Esophagus squamous epithelium (tissue), 5 donors: ENCODE results near the gene TNNC1. TPM values are rescaled to one million over a fixed set of nuclear protein-coding genes. Genes with fewer than 3 reads are reported as not detected.

ENCODE experiments used
- DNase-seq: peaks from one replicate; lab custom pipeline; 2025; lab: John Stamatoyannopoulos, UW
- H3K27ac ChIP-seq, 4 donors: fragments of 200-600 bp; sonication (generic); one replicate each; pipeline ENCODE4 v1.5.1; 2016 to 2019; ENCODE audit warnings: mild to moderate bottlenecking in 1 of 4
- H3K27me3 ChIP-seq, 4 donors: fragments of 200-600 bp; sonication (generic); 1 replicate in 3 of 4; 2 replicates in 1 of 4; pipeline versions ENCODE4 v1.5.1 to v1.6.0; 2017 to 2021; ENCODE audit warnings: antibody characterized with exemption in 1 of 4
- H3K36me3 ChIP-seq, 3 donors: fragments of 200-600 bp; sonication (generic); one replicate each; pipeline ENCODE4 v1.5.1; 2016 to 2019
- H3K4me1 ChIP-seq, 3 donors: fragments of 200-600 bp; sonication (generic); one replicate each; pipeline ENCODE4 v1.5.1; 2017 to 2019
- H3K4me3 ChIP-seq, 4 donors: fragments of 200-600 bp; sonication (generic); 1 replicate in 3 of 4; 2 replicates in 1 of 4; pipeline ENCODE4 v1.5.1; 2016 to 2019; ENCODE audit warnings: mild to moderate bottlenecking in 2 of 4, moderate library complexity in 1 of 4
- H3K9me3 ChIP-seq, 3 donors: fragments of 200-600 bp; sonication (generic); one replicate each; pipeline ENCODE4 v1.5.1; 2016 to 2019
- CTCF ChIP-seq, 6 experiments: fragments of 450-650 bp in 4 of 6; fragments of 200-600 bp in 2 of 6; sonication (generic) in 2 of 6; IDR thresholded peaks; one replicate each; pipeline ENCODE4 v1.5.1; 2016 to 2019; ENCODE audit warnings: antibody characterized with exemption in 6 of 6, mild to moderate bottlenecking in 4 of 6, moderate library complexity in 4 of 6
- POLR2A ChIP-seq, 4 donors: fragments of 450-650 bp; IDR thresholded peaks; one replicate each; pipeline ENCODE4 v1.6.1; 2017; ENCODE audit warnings: antibody characterized with exemption in 4 of 4, mild to moderate bottlenecking in 4 of 4, moderate library complexity in 3 of 4
- WGBS, 2 donors: methylation state at CpG; one replicate each; pipeline ENCODE4 v1.1.5; 2018; 5-methylcytosine and 5-hydroxymethylcytosine counted together
- intact Hi-C: fragments of 100-400 bp; cut with DNase I; formaldehyde crosslinking; loops from one replicate; pipeline ENCODE4 v1.15.0; 2022
- total RNA-seq, 4 donors: library from RNA; depleted of rRNA; stranded (reverse); fragments of >200 nt; gene quantifications; one replicate each; pipeline ENCODE4 v1.1.0, GENCODE V29; 2016
- donor health status: DM: yes; HTN: yes; CAD: no.

The TNNC1 gene
- total RNA-seq, 4 donors from 2014 or later: 4.1 TPM; not detected in 3

DNA sequence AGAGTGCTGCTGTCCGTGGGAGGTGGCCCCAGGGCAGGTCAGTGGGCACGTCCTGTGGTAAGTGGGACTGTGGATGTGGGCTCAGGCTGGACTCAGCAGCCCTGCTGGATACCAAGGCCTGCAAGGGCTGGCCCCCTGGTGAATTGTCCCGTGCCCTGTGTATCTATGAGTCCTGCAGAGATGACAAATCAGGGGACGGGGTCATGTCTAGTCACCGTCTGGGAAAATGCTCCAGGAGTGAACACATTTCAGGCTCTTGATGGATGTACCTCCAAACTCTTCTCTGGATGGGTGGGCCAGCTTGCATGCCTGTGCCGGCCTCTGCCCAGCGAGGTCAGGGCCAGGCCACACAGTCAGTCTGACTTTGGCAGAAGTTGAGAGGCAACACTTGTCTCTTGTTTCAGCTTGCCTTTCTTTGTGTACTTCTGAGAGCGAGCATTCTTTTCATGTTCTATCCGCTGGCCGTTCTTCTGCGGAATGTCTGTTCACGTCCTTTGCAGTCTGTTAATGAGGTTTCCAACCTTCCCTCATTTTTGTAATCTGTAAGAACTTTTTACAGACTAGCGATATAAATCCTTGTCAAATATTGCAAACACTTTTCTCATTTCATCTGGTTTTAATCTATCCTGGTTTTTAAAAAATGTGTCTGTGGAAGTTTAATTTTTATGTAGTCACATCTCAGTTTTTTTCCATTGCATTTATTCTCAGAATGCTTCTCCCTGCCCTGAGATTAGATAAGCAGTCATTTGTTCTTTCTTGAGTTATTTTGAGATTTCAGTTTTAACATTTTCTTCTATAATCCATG lies 29.9 kb upstream of the TNNC1 start:
- H3K4me1 ChIP-seq: peaks cover 23 to 49% (median 29%) of the 10 kb centered on the region in 3 donors
- peak overlapping the region; percentile 58 to 86 (median 79) for H3K27ac ChIP-seq
- H3K36me3 ChIP-seq: peaks cover 47 to 84% (median 59%) of the 10 kb centered on the region in 3 donors
- 29 to 46% methylated on average over 7 to 9 of the region's 13 CpGs for WGBS, 2 donors
- no peaks in the 10 kb centered on the region for H3K27me3 ChIP-seq
- no peak overlapping the region for H3K4me3 ChIP-seq
- intact Hi-C loops: loop anchor here (5.0 kb wide), 1 partner anchor 49 kb away; the partner anchor contains the start of gene NT5DC2
- DNase-seq: no peak
- no peaks in the 10 kb centered on the region for H3K9me3 ChIP-seq
- TF ChIP-seq POLR2A (IDR thresholded peaks at IDR 0.05) (no peak), CTCF (IDR thresholded peaks at IDR 0.05) (no peak)

- Histone ChIP-seq H3K4me3 (no peak overlapping the region), H3K36me3 (peaks cover 46 to 84% (median 59%) of the 10 kb centered on the region in 3 donors), H3K27me3 (no peaks in the 10 kb centered on the region), H3K27ac (peak overlapping the region; percentile 58 to 86 (median 72)), H3K4me1 (peaks cover 23 to 46% (median 29%) of the 10 kb centered on the region in 3 donors), H3K9me3 (no peaks in the 10 kb centered on the region)
- intact Hi-C loops: loop anchor here (5.0 kb wide), 1 partner anchor 49 kb away; the partner anchor contains the start of gene NT5DC2
- WGBS, 2 donors: 70 to 72% methylated on average over 2 to 9 of the region's 14 CpGs
- DNase-seq: no peak
- no peak for TF ChIP-seq CTCF (IDR thresholded peaks at IDR 0.05)
- no peak for TF ChIP-seq POLR2A (IDR thresholded peaks at IDR 0.05)
Measured at GRCh38 chr3:52483081-52483480, 29.2 kb upstream of the TNNC1 start.

- Histone ChIP-seq H3K27ac (peak overlapping the region in 2 of 4 donors; percentile 74 to 86), H3K4me3 (no peak overlapping the region), H3K27me3 (no peaks in the 10 kb centered on the region), H3K36me3 (peaks cover 41 to 84% (median 59%) of the 10 kb centered on the region in 3 donors), H3K4me1 (peaks cover 23 to 46% (median 29%) of the 10 kb centered on the region in 3 donors), H3K9me3 (no peaks in the 10 kb centered on the region)
- WGBS, 2 donors: 83 to 97% methylated on average over 8 to 16 of the region's 23 CpGs
- intact Hi-C loops: loop anchor here (5.0 kb wide), 1 partner anchor 50 kb away; the partner anchor contains the start of gene NT5DC2
- TF ChIP-seq POLR2A (IDR thresholded peaks at IDR 0.05) (no peak), CTCF (IDR thresholded peaks at IDR 0.05) (peak in 3 of 6 experiments; percentile 22 to 38 (median 36))
- no peak for DNase-seq
Measured at GRCh38 chr3:52481819-52482521, 28.1 kb upstream of the TNNC1 start.

DNA sequence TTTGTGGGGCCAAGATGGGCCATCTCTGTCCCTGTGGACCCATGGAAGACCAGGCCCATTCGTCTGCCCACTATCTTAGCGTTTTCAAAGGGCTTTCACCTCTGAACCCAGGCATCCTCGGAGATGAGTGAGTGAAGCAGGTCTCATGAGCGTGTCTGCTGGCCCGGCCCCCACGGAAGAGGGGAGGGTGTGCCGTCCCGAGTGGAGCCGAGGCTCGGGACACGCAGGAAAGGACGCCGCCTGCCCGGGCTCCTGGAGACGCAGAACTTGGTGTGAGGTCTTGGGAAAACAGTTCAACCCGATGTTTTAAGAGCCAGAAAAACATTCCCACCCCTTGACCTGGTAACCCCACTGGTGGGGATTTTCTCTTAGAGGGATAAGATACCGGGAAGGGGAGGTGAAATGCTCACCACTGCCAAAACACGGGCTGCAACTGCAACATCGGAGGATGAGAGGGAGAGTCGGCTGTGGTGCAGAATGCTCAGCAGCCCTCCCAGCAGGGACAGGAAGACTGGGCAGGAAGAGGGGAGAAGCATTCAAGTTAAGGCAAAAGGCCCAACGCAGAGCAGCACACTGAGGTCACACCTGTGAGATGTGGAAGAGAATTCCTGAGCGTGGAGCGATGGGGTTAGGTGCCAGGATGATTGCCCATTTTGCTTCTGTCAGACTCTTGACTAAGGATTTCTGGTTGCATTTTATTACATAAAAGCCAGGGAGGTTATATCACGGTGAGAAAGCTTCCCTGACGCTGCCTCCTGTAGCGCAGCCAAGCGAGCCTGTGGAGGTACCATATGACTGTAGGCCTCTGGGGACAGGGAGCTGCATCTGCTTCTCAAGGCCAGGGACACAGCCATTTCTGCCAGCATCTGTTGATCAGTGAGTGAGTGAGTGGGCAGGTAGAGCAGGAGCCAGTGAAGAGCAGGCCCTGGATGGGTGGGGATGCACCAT lies 27.2 kb upstream of the TNNC1 start:
- no peak for TF ChIP-seq POLR2A (IDR thresholded peaks at IDR 0.05)
- no peak for TF ChIP-seq CTCF (IDR thresholded peaks at IDR 0.05)
- Histone ChIP-seq H3K9me3 (no peaks in the 10 kb centered on the region), H3K4me1 (peaks cover 23 to 46% (median 29%) of the 10 kb centered on the region in 3 donors), H3K27me3 (no peaks in the 10 kb centered on the region), H3K4me3 (no peak overlapping the region), H3K36me3 (peaks cover 40 to 84% (median 63%) of the 10 kb centered on the region in 3 donors), H3K27ac (peak overlapping the region in 1 of 4 donors; percentile 36)
- intact Hi-C loops: loop anchor here (5.0 kb wide), 1 partner anchor 51 kb away; the partner anchor contains the start of gene NT5DC2
- WGBS, 2 donors: 68 to 87% methylated on average over 12 to 23 of the region's 27 CpGs
- no peak for DNase-seq
